Natural killer cell (primary cell): ENCODE data around the gene PRPS2. TPM values are rescaled to one million over a fixed set of nuclear protein-coding genes. Genes with fewer than 3 reads are reported as not detected.

Source experiments
- ATAC-seq, 3 donors: fragments of 150-1000 bp in 2 of 3; fragments of 200-7000 bp in 1 of 3; cut with Tn5 transposase; 1 replicate in 1 of 3; 2 replicates in 2 of 3; pipeline ENCODE4 v1.10.0; 2021; ENCODE audit warnings: mild to moderate bottlenecking in 2 of 3, moderate library complexity in 2 of 3
- DNase-seq, 2 donors: peaks; one replicate each; pipeline versions ENCODE4 v3.0.0 to v3.0.0-alpha.2; 2013 to 2021; ENCODE audit warnings: mixed read lengths in 1 of 2
- H3K27ac ChIP-seq: one replicate; pipeline ENCODE4 v1.5.1; 2013; ENCODE audit warnings: mild to moderate bottlenecking, low read length
- H3K27me3 ChIP-seq: one replicate; pipeline ENCODE4 v1.6.1; 2013; ENCODE audit warnings: low read length; ENCODE audit not compliant: control insufficient read depth, insufficient read depth
- H3K36me3 ChIP-seq: one replicate; pipeline ENCODE4 v1.6.1; 2013; ENCODE audit warnings: low read length; ENCODE audit not compliant: control insufficient read depth, insufficient read depth
- H3K4me1 ChIP-seq: one replicate; pipeline ENCODE4 v1.6.1; 2013; ENCODE audit warnings: low read length; ENCODE audit not compliant: control insufficient read depth, insufficient read depth
- H3K4me3 ChIP-seq: one replicate; pipeline ENCODE4 v1.5.1; 2013; ENCODE audit warnings: low read length
- H3K9me3 ChIP-seq: one replicate; pipeline ENCODE4 v1.6.1; 2013; ENCODE audit warnings: low read length; ENCODE audit not compliant: control insufficient read depth, insufficient read depth
- H3K27ac Mint-ChIP-seq, 2 donors: one replicate each; pipeline ENCODE4 v1.8.0; 2022; ENCODE audit warnings: mild to moderate bottlenecking in 2 of 2, mixed read lengths in 2 of 2, moderate library complexity in 1 of 2
- H3K27me3 Mint-ChIP-seq, 2 donors: one replicate each; pipeline ENCODE4 v1.8.0; 2022; ENCODE audit warnings: low read depth in 2 of 2, mixed read lengths in 2 of 2
- H3K36me3 Mint-ChIP-seq: one replicate; pipeline ENCODE4 v1.8.0; 2022; ENCODE audit warnings: mixed read lengths
- H3K4me1 Mint-ChIP-seq, 2 donors: one replicate each; pipeline ENCODE4 v1.8.0; 2022; ENCODE audit warnings: mixed read lengths in 2 of 2
- H3K4me3 Mint-ChIP-seq: one replicate; pipeline ENCODE4 v1.8.0; 2022; ENCODE audit warnings: mild to moderate bottlenecking, moderate library complexity, mixed read lengths
- H3K9me3 Mint-ChIP-seq, 2 donors: one replicate each; pipeline ENCODE4 v1.8.0; 2022; ENCODE audit warnings: mixed read lengths in 2 of 2
- CTCF ChIP-seq: fragments of 200-600 bp; IDR thresholded peaks from one replicate; pipeline ENCODE4 v1.8.0; 2022; ENCODE audit warnings: antibody characterized with exemption
- WGBS: methylation state at CpG from one replicate; pipeline ENCODE4 v1.1.7; 2013; ENCODE audit warnings: missing lambda C conversion rate; ENCODE audit not compliant: insufficient coverage; 5-methylcytosine and 5-hydroxymethylcytosine counted together
- intact Hi-C: fragments of 100-400 bp; cut with micrococcal nuclease; formaldehyde crosslinking; loops from one replicate; pipeline ENCODE4 v1.14.2; 2022
- total RNA-seq, 4 donors: library from RNA; stranded (reverse); fragments of 120-200 nt in 1 of 4; gene quantifications; one replicate each; pipeline versions ENCODE4 v1.2.3 to v1.2.4, GENCODE V29; 2013 to 2022

PRPS2 gene
- total RNA-seq, 3 donors from 2014 or later (not counting 1 experiment from before 2014, with no cell fraction given) = 18.9 to 20.4 (median 20.1) TPM

DNA sequence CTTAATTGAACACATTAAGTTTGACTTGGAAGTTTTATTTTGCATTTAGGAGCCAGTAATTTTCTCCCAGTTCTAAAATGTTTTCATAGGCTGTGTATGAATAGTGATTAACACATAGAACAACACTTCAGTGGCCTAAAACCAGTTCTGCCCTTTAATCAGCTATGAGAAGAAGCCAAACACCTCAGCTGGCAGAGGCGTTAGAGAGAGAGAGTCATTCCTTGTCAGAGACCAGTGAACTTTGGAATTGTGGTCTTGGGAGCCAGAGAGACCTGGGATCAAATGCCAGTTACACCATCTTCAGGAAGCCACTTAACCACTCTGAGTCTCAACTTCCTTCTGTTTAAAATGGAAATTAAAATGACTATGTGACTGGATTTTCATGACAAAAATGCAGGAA is 39.3 kb upstream of the PRPS2 start:
- intact Hi-C loops = no loop called here

DNA sequence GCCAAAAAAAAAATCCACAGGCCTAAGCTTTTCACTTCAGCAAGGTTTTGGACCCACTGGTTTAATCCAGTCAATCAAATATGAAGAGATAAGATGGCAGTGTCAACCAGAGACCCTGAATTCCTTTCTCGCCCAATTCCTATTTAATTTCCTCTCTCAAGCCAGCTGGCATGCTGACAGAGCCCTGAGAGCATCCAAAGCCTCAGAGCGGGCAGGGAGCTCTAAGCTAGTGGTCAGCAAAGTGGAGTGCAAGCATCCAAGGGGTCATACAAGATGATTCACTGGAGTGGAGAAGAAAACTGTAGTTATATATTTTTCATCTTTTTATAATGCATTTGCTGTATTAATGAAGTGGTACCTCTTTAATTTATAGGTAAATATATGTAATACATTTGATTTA is 37.8 kb upstream of the PRPS2 start:
- no peak for ATAC-seq
- no peaks in the 10 kb centered on the region for H3K36me3 Mint-ChIP-seq
- intact Hi-C loops = no loop called here
- H3K4me3 Mint-ChIP-seq = no peak overlapping the region
- no peaks in the 10 kb centered on the region for H3K9me3 Mint-ChIP-seq
- no peak overlapping the region for H3K27ac ChIP-seq
- H3K36me3 ChIP-seq = no peaks in the 10 kb centered on the region
- no CpG with 5 or more reads among the region's 2 CpGs for WGBS
- H3K27me3 Mint-ChIP-seq = peaks cover 9 to 10% of the 10 kb centered on the region in 2 donors
- no peaks in the 10 kb centered on the region for H3K4me1 Mint-ChIP-seq
- no peaks in the 10 kb centered on the region for H3K9me3 ChIP-seq
- no peaks in the 10 kb centered on the region for H3K27me3 ChIP-seq
- DNase-seq = no peak
- no peak overlapping the region for H3K4me3 ChIP-seq
- H3K4me1 ChIP-seq = no peaks in the 10 kb centered on the region
- TF ChIP-seq CTCF = no peak
- no peak overlapping the region for H3K27ac Mint-ChIP-seq

More for the DNA sequence above, 39.3 kb upstream of the PRPS2 start:
- no peak overlapping the region for H3K4me3 Mint-ChIP-seq
- peaks cover 0 to 5% of the 10 kb centered on the region in 2 donors for H3K27me3 Mint-ChIP-seq
- no peak for TF ChIP-seq CTCF
- H3K9me3 ChIP-seq = no peaks in the 10 kb centered on the region
- WGBS = 100% methylated on average over 1 of the region's 1 CpG
- no peak for ATAC-seq
- no peak overlapping the region for H3K27ac ChIP-seq
- no peaks in the 10 kb centered on the region for H3K27me3 ChIP-seq
- no peak for DNase-seq
- H3K36me3 ChIP-seq = no peaks in the 10 kb centered on the region
- no peak overlapping the region for H3K27ac Mint-ChIP-seq
- H3K4me3 ChIP-seq = no peak overlapping the region
- H3K4me1 ChIP-seq = no peaks in the 10 kb centered on the region
- H3K9me3 Mint-ChIP-seq = no peaks in the 10 kb centered on the region
- no peaks in the 10 kb centered on the region for H3K4me1 Mint-ChIP-seq
- no peaks in the 10 kb centered on the region for H3K36me3 Mint-ChIP-seq

DNA sequence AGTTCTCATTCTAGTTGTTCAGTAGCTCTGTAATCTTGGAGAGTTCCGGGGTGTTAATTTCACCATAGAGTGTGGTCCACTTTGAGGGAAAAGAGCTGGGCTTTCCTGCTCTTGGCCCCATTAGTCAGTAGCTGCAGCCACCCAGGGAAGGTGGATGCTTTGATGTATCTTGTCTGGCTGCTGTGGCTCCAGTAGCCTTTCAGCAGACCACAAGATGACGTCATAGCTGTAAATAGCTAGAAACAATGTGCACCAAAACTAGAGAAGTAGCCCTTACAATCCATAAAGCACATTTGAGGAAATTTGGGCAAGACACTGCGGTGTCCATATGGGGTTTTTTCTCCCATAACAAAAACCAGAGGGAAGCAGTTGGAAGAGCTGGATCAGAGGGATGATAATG is 32.9 kb upstream of the PRPS2 start:
- Mint-ChIP-seq H3K9me3 (no peaks in the 10 kb centered on the region), H3K4me1 (no peaks in the 10 kb centered on the region), H3K4me3 (no peak overlapping the region), H3K27ac (no peak overlapping the region), H3K36me3 (no peaks in the 10 kb centered on the region), H3K27me3 (peaks cover 11 to 17% of the 10 kb centered on the region in 2 donors)
- DNase-seq (no peak), ATAC-seq (no peak)
- Histone ChIP-seq H3K27ac (no peak overlapping the region), H3K36me3 (no peaks in the 10 kb centered on the region), H3K4me1 (no peaks in the 10 kb centered on the region), H3K9me3 (no peaks in the 10 kb centered on the region), H3K4me3 (no peak overlapping the region), H3K27me3 (no peaks in the 10 kb centered on the region)
- intact Hi-C loops = no loop called here
- TF ChIP-seq CTCF = no peak
- 74% methylated on average over 3 of the region's 3 CpGs for WGBS

- WGBS = 75% methylated on average over 1 of the region's 2 CpGs
- H3K27me3 Mint-ChIP-seq = peaks cover 6 to 58% of the 10 kb centered on the region in 2 donors
- H3K4me1 Mint-ChIP-seq = peaks cover 0 to 7% of the 10 kb centered on the region in 2 donors
- no peak overlapping the region for H3K27ac ChIP-seq
- H3K27ac Mint-ChIP-seq = no peak overlapping the region
- ATAC-seq (no peak), DNase-seq (no peak)
- no peak for TF ChIP-seq CTCF
- H3K27me3 ChIP-seq = no peaks in the 10 kb centered on the region
- H3K4me1 ChIP-seq = peaks cover 4% of the 10 kb centered on the region
- no peaks in the 10 kb centered on the region for H3K9me3 ChIP-seq
- intact Hi-C loops = no loop called here
- no peaks in the 10 kb centered on the region for H3K36me3 ChIP-seq
- H3K36me3 Mint-ChIP-seq = no peaks in the 10 kb centered on the region
- no peak overlapping the region for H3K4me3 Mint-ChIP-seq
- H3K4me3 ChIP-seq = no peak overlapping the region
- no peaks in the 10 kb centered on the region for H3K9me3 Mint-ChIP-seq
These were observed 23.4 kb upstream of the PRPS2 start for GRCh38 chrX:12767856-12768255.
